DND-41 (cell line): Measurements from ENCODE around the gene SLC25A45.

Experiments
- EZH2 ChIP-seq: IDR thresholded peaks from 3 replicates; pipeline ENCODE4 v1.6.1; 2012; ENCODE audit warnings: borderline replicate concordance, low read depth, mild to moderate bottlenecking, moderate library complexity, low read length, inconsistent platforms; ENCODE audit not compliant: severe bottlenecking
- TF ChIP-seq, protein P1 (sequence below): IDR thresholded peaks from 2 replicates; pipeline ENCODE4 v1.5.1; 2012; ENCODE audit warnings: borderline replicate concordance, low read length, moderate library complexity, mild to moderate bottlenecking; ENCODE audit not compliant: poor library complexity, severe bottlenecking; ENCODE audit errors: extremely low read depth

DNA sequence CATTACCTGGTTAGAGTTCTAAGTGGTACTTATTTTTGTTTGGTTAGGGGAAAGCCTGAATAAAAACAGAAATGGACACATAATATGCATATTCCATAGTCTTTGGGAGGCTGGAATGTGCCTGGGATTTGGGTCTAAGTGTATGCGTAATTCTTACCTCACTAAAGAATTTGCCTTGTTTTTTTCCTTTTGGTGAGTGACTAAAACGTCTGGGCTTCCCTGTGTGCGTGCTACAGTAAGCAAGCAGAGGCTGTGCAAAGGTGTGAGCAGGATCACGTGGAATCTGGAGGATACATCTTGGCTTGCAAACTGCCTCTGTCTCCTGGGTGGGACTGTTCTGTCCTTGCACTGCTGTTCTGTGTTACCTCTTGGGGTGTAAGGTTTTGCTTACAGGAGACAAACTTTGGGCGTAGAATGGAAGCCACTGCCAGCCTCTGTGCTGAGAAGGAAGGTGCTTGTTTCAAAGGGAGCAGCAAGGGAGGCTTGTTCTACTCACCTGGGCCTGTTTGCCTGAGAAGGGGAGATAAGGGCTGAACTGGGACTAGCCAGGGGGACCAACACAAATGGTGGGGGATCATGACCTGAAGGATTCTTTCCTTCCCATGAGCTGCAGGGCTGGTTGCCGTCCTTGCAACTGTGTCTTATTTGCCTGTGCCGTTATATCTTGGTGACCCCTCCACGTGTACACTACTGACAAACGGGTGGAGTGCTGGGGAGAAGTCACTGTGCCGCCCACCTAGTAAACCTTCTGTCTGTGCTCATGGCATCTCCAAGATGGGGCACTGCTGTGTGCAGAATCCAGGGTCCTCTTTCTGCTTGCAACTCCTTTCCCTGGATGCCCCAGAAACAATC lies 44.6 kb upstream of the SLC25A45 start:
- TF ChIP-seq, protein P1, sequence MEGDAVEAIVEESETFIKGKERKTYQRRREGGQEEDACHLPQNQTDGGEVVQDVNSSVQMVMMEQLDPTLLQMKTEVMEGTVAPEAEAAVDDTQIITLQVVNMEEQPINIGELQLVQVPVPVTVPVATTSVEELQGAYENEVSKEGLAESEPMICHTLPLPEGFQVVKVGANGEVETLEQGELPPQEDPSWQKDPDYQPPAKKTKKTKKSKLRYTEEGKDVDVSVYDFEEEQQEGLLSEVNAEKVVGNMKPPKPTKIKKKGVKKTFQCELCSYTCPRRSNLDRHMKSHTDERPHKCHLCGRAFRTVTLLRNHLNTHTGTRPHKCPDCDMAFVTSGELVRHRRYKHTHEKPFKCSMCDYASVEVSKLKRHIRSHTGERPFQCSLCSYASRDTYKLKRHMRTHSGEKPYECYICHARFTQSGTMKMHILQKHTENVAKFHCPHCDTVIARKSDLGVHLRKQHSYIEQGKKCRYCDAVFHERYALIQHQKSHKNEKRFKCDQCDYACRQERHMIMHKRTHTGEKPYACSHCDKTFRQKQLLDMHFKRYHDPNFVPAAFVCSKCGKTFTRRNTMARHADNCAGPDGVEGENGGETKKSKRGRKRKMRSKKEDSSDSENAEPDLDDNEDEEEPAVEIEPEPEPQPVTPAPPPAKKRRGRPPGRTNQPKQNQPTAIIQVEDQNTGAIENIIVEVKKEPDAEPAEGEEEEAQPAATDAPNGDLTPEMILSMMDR = peak; percentile 2
- TF ChIP-seq EZH2 = no peak
